NCI-H1694 treated with DMSO at 0.1 percent for 48 hours (cell line): ENCODE data around the gene RTN4RL1.

Source experiments
- DNase-seq: peaks from one replicate; lab custom pipeline; 2025; lab: John Stamatoyannopoulos, UW

The RTN4RL1 gene

DNA sequence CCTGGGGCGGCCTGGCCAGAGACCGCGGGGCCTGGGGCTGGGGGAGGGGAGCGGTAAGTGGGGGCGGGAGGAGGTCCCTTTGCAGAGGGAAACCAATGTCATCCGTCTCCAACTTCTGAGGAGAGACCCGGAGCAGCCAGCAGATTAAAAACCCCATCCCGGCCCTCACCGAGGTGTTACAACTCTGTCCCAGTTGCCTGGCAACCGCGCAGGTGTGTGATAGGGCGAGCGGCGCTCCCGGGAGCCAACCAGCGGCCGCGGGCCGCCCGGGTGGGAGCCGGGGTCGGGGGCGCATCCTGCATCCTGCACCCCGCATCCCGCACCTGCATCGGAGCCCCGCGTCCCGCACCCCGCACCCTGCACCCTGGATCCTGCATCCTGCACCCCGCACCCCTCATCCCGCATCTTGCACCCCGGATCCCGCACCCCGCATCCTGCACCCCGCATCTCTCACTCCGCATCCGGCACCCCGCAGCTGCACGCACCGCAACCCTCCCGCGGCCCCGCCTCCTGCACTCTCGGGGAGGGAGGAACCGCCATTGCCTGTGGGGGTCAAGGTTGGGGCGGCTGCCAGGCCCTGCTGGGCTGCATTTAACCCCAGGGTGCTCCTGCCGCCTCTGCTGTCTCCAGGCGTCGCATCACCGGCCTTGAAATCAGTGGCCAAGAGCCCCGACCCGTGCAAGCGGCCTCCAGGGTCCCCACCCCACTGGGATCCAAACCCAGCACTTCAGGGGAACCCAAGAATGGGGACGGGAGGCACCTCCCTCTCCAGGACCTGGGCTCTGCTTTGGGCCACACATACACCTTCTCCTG, 47.3 kb downstream of the RTN4RL1 start:
- no peak for DNase-seq

DNA sequence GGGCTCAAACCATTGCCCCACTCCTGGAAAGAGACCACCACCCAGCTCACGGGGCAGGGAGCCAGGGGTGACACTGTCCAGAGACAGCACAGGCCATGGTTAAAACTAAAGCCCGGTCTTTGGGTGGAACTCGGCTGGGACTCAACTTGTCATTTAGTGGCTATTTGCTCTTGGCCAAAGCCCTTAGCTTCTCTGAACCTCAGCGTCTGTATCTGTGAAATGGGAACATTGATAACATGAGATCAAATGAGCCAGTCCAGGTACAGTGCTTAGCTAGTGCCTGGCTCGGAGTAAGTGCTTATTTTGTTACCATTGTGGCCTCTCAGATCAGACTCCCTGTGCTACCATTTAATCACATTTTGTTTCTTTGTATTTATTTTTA, 48.5 kb downstream of the RTN4RL1 start:
- DNase-seq, result no peak

DNA sequence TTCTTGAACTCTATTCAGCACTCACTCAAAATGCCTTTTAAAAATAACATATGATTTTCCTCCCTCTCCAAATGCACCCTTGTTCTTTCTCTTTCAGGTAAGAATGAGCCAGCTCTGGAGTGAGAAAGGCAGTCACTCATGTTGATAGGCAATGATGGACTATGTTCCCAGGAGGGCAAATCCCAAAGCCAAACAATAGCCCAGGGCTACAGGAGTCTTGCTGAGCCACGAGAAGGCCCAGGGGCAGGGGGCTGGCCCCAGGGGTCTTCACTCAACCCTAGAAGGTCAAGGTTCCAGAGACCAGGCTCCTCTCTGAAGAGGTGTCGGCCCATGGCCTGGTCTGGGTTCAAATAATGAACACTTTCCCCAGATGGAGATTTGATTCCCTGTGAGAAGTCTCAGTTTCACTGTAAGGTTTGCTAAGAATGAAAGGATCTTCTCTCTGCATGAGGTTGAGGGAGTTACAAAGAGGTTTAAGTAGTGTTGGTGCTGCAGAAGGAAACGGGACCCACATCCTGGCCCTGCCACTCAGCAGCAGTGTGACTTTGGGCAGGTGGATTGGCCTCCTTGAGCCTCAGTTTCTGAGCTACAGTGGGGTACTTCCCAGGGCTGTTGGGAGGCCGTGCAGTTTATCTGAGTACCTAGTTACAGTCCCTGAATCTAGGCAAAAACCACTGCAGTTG, 49.0 kb downstream of the RTN4RL1 start:
- no peak for DNase-seq

GRCh38 chr17:1975573-1975972, 49.6 kb downstream of the RTN4RL1 start:
- no peak for DNase-seq

- DNase-seq, result no peak
Observed at GRCh38 chr17:1972487-1973160, 52.5 kb downstream of the RTN4RL1 start.

GRCh38 chr17:1970843-1971384, 54.2 kb downstream of the RTN4RL1 start:
- no peak for DNase-seq

- DNase-seq, result no peak
Observed at GRCh38 chr17:1969712-1970111, 55.4 kb downstream of the RTN4RL1 start.

DNA sequence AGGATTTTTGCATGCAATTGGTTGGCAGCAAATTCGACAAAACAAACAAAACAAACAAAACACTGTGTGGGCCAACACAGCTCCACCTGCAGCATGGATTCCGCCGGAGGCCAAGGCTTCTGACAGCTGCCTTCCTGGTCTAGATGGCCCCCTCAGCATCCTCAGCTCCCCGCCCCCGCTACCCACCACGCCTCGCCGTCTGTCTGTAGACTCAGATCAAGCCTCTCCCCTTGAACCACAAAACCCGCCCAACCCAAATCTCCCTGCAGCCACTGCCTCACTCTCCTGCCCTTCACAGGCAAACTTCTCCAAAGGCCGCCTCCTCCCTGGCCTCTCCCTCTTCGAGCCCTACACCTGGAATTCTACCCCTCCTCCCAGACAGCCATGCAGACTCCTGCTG, 57.9 kb downstream of the RTN4RL1 start:
- DNase-seq, result peak; percentile 30

- no peak for DNase-seq
Observed at GRCh38 chr17:1966274-1967086, 58.7 kb downstream of the RTN4RL1 start.

GRCh38 chr17:1965556-1966273, 59.4 kb downstream of the RTN4RL1 start:
- peak; percentile 47 for DNase-seq

GRCh38 chr17:1963250-1963649, 61.9 kb downstream of the RTN4RL1 start:
- no peak for DNase-seq

GRCh38 chr17:1961189-1961588, 63.9 kb downstream of the RTN4RL1 start:
- DNase-seq, result no peak

DNA sequence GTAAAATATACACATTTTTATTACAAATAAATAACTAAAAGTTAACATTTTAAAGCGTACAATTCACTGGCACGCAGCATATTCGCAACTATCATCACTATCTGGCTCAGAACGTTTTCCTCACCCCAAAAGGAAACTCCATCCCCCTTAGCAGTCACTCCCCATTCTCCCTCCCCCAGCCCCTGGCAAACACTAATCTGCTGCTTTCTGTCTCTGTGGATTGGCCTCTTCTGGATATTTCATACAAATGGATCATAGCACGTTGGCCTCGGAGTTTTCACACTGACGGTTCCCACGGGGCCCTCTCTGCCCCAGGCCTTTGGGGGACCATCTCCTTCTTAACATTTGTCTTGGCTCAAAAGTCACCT, 64.6 kb downstream of the RTN4RL1 start:
- DNase-seq, result no peak

DNA sequence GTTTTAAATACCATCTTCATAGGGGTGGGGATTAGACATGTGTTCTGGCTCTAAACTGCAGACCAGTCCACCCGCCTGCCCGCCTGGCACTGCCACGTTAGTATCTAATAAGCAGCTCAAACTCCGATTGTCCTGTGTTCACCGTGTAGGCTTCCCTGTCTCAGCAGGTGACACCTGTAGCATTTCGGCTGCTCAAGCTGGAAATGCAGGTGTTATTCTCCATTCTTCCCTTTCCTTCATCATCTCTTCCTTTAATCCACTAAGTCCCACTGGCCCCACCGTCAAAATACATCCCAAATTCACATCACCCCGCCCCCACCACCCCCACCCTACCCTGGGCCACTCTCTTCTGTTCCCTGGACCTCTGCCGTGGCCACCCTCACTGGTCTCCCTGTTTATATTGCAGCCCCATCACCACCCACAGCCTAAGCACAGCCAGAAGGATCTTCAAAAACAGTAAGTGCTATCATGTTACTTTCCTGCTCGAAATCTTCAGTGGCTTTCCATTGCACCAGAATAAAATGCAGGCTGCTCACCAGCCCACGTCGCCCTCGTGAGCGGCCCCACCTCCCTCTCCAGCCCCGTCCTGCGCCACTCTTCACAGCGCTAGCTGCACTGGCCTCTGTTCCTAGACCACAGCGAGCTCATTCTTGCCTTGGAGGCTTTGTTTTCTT, 65.1 kb downstream of the RTN4RL1 start:
- DNase-seq, result no peak

DNA sequence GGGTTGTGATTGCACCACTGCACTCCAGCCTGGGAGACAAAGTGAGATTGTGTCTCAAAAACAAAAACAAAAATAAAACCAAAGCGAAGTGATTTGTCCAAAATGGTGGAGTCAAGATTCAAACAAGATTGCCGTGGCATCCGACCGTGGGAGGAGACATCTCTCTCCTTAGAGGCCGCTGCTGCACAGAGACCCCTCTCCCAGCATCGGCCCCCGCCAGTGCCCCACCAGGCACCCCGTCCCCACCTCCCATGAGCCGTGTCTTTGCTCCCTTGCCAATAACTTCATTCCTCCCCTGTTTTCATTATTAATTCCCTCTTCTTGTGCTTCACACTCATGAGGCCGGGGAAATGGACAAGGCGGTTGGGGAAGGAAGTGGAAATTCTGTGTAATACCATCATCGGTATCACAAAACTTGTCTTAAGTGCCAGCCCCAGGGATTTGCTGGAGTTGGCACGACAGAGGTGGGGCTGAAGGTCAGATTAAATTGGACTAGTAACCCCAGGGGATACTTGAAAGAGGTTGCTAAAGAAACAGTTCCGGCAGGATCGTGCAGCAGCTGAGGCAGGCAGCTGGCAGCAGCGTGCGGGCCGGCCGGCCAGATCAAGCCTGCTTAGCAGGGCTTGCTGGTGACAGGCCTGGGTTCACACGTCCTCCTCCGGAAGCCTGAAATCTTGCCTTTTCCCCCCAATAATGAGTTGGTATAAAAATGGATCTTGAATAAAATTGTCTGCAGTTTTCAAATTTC, 66.8 kb downstream of the RTN4RL1 start:
- no peak for DNase-seq

DNA sequence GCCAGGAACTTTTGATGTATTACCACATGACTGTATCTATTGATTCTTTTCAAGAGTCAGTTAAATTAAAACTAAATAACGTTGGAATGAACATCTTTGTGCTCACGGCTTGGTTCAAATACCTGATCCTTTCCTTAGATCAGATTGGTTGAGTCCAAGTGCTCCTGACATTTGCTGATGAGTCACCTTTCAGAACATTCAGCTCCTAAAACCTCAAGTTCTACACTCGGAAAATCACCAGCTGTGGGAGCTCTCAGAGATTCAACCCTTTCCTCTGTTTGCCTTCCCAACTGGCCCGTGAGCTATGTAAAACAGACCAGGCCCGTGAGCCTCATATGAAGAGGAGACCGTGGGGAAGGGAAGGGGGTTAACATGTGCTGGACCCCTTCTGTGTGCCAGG, 68.1 kb downstream of the RTN4RL1 start:
- DNase-seq, result no peak

GRCh38 chr17:1956134-1956533, 69.0 kb downstream of the RTN4RL1 start:
- DNase-seq, result no peak

DNA sequence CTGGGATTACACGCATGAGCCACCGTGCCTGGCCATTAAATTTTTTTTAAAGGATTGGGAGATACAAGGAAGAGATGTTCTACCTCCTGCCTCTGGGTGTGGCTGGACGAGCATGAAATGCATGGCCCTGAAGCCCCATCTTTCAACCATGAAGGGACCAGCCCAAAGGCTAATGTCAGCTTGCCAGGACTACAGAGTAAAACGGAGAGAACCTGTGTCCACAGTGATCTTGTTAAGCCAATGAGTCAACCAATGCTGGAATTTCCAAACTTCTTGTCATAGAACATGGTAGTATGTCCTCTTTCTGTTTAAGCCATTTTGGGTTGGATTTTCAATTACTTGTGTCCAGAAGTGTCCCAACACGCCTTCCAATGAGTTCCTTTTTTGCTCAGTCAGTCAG, 71.3 kb downstream of the RTN4RL1 start:
- no peak for DNase-seq

GRCh38 chr17:1951920-1952319, 73.2 kb downstream of the RTN4RL1 start:
- no peak for DNase-seq

- no peak for DNase-seq
Observed at GRCh38 chr17:1949754-1950153, 75.4 kb downstream of the RTN4RL1 start.
